ENCODE results near the gene CREB3L2.
"Not testable (repeated sequence)": the region's sequence is repeated elsewhere in the genome, so short reads cannot be mapped to it uniquely, and the experiment has no call there.

CREB3L2 gene

DNA sequence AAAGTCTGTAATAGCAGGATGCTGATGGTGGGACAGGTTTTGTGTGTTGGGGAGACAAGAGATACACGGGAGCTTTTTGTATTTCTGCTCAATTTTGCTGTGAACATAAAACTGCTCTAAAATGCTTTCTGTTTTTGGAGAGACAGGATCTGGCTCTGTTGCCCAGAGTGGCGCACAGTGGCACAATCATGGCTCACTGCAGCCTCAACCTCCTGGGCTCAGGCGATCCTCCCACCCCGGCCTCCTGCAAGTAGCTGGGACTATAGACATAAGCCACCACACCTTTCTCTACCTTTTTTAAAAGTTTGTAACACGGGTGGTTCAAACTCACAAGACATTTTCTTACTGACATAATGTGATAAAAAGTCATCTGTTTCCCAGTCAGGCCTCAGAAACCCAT lies 14.3 kb downstream of the CREB3L2 start:
- no peak for DNase-seq

DNA sequence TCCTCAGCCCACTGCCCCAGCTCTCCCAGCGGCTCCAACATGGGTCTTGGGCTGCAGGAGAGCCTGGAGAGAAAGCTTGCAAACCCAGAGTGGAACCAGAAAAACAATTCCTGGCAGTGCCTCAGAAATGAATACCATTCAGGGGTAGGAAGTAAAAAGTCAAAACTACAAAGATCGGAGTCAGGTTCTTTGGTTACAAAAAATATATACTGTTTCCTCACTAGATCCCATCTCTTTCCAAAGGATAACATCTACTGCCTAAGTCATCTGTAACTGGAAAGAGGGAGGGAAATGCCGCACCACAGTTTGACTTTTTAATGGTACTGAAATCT lies 14.9 kb downstream of the CREB3L2 start:
- no peak for DNase-seq

DNA sequence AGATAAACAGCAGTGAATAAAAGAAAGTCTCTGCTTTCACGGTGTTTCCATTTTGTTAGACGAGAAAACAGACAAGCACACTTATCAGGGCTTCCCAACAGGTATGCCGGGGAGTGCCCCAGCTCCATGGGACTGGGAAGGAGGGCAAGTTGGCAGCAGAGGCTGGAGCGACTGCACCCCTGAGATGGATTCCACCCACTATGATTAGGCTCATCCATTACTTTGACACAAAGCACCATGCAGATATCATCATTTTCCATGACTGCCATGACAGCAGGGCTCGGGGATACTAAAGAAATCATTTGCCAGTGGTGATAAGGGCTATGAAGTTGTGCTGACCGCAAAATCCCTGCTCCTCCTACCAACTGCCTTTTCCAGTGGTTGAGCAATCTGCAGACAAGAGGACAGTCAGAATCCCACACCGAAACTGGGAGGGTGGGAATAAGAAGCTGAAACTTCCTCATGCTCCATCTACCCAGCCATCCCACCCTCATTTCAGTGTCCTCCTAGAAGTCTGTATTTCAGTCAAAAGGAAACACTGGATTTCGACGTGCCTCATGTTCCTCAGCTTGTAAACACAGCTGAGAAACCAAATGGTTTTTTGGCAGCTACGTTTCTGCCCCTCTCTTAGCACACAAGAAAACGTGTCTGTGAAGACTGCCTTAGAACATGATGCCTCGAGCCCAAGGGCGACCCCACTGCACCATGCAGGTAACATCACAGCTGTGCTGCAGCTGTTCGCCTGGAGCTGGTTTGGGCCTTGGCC lies 15.5 kb downstream of the CREB3L2 start:
- no peak for DNase-seq

GRCh38 chr7:137985897-137986251 lies 16.0 kb downstream of the CREB3L2 start:
- DNase-seq, result no peak

- no peak for DNase-seq
Measured at GRCh38 chr7:137985253-137985896, 16.5 kb downstream of the CREB3L2 start.

GRCh38 chr7:137984181-137985041 lies 17.5 kb downstream of the CREB3L2 start:
- DNase-seq, result no peak

DNA sequence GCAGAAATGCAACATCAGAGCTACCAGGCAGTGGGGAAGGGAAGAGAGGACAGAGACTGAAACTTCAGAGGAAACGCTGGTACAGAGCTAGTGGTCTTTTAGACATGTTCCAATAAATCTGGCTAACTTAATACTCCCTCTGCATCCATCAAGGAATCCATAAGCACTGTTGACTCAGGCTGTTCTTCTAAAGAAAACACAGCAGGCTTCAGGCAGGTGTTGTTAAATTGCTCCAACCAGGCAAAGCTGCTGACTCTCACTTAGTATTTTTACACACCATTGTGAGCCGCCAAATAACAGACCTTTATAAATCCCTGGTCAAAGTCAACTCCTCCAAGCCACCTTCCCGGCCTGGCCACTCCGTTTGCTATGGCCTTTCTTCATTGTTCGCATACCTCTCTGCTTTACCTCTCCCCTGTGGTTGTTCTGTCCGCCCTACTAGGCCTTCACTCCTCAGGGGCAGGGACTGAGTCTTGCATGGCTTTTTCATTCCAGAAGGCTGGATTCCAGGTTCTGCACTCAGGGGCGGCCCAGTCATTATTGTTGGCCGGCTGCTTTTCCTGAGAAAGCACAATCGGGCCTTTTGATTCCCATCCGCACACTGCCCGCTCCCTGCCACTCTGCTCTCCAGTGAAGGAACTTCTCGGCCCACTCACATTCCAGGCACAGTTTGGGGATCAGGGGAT lies 18.4 kb downstream of the CREB3L2 start:
- no peak for DNase-seq

- DNase-seq, result not testable (repeated sequence)
Measured at GRCh38 chr7:137982394-137982793, 19.5 kb downstream of the CREB3L2 start.

DNA sequence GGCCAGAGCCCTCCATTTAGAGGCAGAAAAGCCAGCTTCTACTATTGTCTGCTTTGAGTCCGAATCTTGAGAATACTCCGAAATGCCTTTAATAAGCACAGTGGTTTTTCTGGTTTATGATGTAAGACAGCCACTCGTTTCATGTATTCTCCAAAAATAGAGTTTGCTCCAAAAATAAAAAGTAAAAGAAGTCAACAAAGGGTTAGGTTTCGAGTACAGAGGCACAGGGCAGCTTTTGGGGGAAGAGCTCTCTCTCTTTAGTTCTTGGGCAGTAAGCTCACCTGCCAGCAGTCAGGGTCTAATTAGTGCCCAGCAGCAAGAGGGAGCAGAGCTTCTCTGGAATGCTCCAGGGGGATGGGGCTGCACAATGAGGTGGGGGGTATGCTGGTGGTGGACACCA lies 20.2 kb downstream of the CREB3L2 start:
- DNase-seq, result no peak

- DNase-seq, result no peak
Measured at GRCh38 chr7:137981175-137981574, 20.7 kb downstream of the CREB3L2 start.

DNA sequence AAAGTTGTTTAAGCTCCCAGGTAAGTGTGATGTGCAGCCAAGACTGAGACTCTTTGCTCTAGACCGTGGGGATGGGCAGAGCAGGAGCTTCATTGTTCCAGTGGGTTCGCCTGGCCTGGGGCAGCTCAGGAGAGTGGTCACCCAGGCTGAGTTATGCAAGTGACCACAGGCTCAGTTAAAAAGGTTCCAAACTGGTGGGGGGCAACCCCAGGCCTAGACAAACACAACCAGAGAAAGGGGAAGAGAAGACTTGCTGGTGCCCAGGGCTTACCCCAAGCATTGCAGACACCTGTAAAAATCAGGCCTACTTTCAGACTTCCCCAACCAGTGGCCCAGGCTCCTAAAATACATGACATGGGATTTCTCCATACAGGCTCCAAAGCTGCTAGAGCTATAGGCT lies 21.6 kb downstream of the CREB3L2 start:
- DNase-seq, result no peak

DNA sequence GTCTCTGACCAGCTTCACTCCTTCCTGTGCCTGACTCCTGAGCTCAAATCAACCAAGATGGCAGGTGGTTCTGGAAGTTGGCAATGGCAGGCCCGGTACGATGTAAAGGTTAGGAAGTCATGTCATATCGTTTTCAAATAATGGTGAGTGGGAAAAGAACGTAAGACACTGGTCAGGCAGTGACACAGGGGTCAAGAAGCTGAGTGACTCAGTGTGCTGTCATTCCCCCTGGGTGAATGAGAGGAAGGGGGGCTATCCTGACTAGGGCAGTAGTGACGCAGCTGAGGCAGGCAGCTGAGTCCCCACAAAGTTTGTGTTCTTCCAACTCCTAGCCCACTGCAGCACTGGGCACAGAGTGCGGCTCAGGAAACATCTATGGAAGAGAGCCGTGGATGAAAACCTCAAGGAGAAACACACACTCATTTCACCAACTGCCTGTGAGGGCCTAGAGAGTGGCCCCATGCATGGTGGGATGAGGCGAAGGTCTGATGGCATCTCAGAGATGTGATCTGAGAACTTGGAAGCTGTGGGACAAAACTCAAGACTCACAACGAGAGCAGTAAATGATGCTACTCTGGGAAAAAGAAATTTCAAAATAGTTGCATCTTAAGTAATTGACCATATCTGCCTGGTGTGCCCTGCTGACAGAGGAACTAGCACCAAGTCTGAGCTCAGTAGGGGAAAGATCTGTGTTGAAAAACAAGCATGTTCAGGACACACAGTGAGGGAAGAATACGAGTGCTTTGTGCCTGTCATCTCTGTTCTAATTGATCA lies 23.2 kb downstream of the CREB3L2 start:
- DNase-seq, result no peak

GRCh38 chr7:137977173-137977572 lies 24.7 kb downstream of the CREB3L2 start:
- no peak for DNase-seq

GRCh38 chr7:137976696-137977095 lies 25.2 kb downstream of the CREB3L2 start:
- DNase-seq, result no peak

DNA sequence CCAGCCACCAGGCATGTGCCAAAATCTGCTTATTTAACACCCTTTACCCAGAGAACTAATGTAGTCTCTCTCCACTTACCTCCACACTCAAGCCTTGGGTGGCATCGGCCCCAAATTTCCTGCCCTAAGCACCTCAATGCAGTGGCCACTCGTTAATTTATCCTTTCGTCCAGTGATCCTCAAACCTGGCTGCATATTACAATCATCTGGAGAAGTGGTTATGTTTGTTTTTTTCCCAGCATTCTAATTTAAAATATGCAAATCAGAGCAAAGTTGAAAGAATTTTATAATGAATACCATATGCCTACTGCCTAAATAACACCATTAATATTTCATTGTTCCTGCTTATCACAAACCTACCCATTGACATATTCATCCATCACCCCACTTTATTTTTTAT lies 25.7 kb downstream of the CREB3L2 start:
- no peak for DNase-seq

- DNase-seq, result no peak
Measured at GRCh38 chr7:137975768-137976167, 26.1 kb downstream of the CREB3L2 start.

DNA sequence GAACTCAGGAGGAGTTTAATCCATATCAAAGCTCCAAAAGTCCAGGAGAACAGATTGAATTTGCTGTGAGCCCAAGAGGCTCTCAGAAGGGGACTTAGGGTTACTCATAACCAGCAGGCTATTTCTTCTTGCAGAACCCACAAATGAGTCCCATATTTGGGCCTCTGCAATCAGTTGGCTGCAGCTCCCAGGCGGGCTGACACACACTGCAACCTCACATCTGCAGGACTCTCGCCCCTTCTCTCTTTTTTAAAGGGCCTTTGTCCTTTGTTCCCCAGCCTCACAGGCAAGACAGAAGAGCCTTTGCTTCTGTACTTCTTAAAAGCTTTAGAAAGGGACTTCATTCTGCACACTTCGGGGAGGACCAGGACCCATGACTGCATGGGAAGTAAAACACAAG lies 26.7 kb downstream of the CREB3L2 start:
- DNase-seq, result no peak

GRCh38 chr7:137974766-137975165 lies 27.1 kb downstream of the CREB3L2 start:
- no peak for DNase-seq

DNA sequence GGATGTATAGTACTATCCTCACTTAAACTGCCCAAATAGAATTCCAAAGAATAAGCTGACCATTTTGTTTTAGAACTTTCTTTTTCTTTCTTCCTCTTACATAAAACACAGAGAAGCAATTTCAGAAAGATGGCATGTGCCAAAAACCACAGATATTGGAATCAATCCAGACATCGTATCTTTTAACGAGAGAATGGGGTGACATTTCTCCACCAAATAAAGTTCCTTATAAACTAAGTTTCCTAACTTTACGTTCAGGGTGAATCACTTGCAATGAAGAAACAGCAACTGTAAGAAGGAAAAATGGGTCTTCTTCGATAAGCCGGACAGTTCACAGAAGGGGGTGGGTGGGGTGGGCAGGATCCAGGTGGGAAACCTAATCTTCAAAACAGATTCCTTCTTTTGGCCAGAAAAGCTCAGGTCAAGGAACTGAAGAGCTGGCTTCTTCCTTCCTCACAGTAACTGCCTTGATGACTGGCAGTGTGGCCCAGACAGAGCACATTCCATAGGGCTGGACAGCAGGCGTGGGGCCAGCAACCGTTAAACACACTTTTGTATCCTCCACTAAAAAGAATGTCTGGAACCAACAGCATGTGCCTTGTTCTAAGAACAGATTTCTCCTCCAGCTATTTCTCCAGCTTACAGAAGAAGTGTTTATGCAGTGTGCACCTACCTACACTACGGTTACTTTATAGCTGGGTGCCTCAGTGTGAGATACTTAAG lies 31.5 kb downstream of the CREB3L2 start:
- no peak for DNase-seq

GRCh38 chr7:137969828-137970227 lies 32.1 kb downstream of the CREB3L2 start:
- DNase-seq, result no peak

DNA sequence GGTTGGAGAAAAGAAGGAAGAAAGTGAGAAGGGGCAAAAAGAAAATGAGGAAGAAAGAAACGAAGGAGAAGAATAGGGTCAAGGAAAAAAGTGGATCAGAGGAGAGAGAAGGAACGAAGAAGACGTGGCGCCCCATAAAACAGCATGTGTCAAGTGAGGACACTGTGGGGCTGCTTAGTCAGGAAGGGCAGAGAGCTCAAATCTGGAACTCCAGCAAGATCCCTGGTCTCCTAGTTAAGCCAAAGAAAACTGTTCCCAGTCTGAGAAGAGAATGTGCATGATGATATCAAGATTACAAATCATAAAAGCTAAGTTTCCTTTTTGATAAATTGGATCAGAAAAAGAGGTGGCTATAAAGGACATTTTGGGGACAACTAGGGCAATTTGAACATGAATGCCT lies 33.0 kb downstream of the CREB3L2 start:
- no peak for DNase-seq

GRCh38 chr7:137968339-137968738 lies 33.5 kb downstream of the CREB3L2 start:
- DNase-seq, result not testable (repeated sequence)
